Breast epithelium (tissue), 3 donors: ENCODE data around the gene CAMK2D.

Experiments used
- CTCF ChIP-seq, 3 donors: fragments of 450-650 bp; IDR thresholded peaks; one replicate each; pipeline ENCODE4 v1.5.1; 2016 to 2017; ENCODE audit warnings: antibody characterized with exemption in 3 of 3, mild to moderate bottlenecking in 3 of 3, moderate library complexity in 3 of 3
- POLR2A ChIP-seq: fragments of 450-650 bp; IDR thresholded peaks from one replicate; pipeline ENCODE4 v1.6.1; 2016; ENCODE audit warnings: antibody characterized with exemption, mild to moderate bottlenecking, moderate library complexity
- POLR2AphosphoS5 ChIP-seq, 3 donors: sonication (generic); formaldehyde crosslinking; IDR thresholded peaks; one replicate each; pipeline ENCODE4 v1.6.1; 2017; ENCODE audit warnings: antibody characterized with exemption in 3 of 3

- no peak for TF ChIP-seq CTCF (IDR thresholded peaks at IDR 0.05)
- TF ChIP-seq POLR2AphosphoS5 (IDR thresholded peaks at IDR 0.05), result no peak
- TF ChIP-seq POLR2A, result no peak
Observed at GRCh38 chr4:113801882-113802281, 40.3 kb upstream of the CAMK2D start.
